GM19397 (cell line): ENCODE results near the gene PIGX.

Source experiments
- ATAC-seq: cut with Tn5 transposase; IDR thresholded peaks from one replicate; pipeline ENCODE4 v1.9.1; 2021; ENCODE audit warnings: mild to moderate bottlenecking, moderate library complexity; ENCODE audit not compliant: unreplicated experiment

PIGX gene

DNA sequence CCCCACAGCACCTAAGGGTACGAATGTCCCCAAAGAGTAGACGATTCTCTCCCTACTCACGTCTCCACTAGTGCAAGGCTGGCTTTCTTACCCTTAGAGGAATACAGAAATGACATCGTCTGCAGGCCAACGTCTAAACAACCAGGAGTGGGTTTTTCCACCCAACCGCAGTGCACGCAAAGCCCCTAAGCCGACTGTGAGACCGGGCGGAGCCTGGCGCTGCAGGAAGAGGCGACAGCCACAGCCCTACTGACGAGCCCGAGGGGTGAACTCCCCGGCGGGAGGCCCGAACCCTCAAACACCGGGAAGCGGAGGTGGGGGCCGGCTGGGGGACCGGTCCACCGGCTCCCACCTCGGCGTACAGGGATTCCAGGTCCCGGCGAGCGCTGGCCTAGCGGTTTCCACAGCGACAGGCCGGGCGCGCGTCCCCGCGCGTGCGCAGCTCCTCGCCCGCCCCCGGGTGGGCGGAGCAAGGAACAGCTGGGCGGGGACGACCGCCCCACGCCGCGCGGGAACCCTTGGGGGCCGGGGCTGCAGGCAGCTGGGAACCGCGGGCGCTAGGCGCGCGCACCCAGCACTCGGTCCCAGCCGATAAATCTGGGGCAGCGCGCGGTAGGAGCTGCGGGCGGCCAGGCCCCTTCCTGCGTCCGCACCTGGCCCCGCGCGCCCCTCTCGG is at the start of gene PIGX, which contains the start of gene CEP19:
Gene PIGX (plus strand): TSS at position 540 of the 676 bp plus-strand sequence.
Gene CEP19 (minus strand): TSS at position 413 of the 676 bp plus-strand sequence. CDS start 3,593 bp downstream, outside the sequence.
- ATAC-seq: peak; percentile 83

DNA sequence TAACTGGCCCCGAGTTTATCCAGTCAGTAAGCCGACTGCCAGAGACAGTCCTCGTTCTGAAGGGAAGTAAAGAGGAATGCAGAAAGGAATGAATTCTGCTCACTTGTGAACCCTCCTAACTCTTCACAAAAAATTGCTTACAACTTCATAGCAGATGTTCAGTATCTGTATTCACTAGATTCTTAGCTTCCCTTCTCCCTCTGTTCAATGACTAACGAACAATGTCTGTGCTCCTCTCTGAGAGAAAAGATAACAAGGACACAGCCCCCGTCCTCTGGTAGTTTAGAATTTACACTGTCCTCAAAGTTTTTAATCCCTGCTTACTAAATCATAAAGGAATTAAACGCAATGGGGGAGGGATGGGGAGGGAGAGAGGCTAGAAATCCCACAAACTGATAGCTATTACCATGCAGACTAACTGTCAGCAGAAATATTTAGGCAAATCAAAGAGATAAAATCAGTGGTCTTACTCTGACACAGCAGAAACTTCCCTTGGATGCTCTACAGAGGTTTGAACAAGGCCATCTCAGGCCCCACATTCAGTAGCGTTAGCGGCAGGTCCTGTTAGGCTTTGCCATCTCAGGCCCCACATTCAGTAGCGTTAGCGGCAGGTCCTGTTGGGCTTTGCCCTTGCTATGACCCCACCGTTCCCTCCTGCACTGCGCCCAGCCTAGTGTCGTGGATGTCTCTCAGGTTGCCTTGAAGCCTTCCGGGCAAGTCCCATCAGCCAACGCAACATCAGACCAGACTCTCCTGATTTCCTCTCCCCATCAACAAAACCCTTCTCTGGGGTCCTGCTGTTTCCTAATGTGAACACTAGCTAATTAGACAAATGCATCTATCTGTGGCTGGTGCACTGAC is 49.2 kb upstream of the PIGX start:
- no peak for ATAC-seq

DNA sequence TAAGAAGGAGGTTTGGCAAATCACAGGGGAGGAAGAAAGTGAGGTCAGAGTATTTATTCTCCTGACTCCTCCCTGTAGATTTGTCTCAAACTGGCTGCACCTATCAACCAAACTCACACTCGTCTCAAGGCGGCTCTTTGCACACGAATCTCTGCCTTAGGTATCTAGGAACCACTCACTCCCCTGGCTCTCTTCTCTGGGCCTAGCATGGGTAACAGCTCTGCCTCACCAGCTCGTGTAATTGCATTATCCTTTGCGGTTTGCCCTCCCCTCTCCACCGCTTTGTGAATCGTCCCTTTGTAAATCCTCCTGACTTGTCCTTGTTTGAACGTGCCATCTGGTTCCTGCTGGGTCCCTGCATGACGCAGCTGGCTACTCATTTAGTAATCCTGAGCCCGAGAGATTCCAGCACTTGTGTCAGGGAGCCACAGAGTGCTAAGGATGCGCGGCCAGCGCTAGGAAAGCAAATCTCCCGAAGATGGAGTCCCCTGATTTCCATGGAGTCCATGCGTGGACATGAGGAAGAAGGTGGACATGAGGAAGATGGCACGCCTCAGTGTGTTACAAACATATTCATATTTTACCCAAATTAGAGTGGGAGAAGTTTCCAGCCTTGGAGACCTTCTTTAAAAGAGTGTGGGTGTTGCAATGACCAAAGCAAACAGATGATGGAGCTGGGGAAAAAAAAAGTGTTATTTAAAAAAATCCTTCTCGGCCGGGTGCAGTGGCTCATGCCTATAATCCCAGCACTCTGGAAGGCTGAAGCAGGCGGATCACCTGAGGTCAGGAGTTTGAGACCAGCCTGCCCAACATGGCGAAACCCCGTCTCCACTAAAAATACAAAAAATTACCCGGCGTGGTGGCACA is 45.9 kb upstream of the PIGX start:
- no peak for ATAC-seq

DNA sequence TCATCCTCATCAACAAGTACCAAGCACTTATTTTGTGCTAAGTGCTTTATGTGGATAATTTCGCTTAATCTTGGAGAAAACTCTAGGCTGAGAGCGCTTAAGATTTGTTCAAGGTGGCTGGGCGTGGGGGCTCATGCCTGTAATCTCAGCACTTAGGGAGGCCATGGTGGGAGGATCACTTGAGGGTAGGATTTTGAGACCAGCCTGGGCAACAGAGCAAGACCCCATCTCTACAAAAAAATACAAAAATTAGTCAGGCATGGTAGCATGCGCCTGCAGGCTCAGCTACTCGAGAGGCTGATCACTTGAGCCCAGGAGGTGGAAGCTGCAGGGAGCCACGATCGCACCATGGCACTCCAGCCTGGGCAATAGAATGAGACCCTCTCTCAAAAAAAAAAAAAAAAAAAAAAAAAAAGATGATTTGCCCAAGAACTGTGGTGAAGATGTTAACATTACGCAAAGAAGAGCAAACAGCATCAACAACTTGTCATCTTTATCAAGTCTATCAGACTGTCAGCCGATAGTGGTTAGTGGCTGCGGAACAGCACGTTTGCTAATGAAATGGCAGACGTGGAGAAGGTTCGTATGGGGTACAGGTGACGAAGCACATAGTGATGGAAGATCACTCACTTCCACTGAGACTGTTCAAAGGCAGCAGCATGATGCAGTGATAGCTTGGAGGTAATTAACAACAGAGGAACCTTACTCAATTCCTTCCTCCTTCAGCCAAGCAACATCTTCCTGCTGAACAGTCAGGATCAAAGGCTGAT is 44.9 kb upstream of the PIGX start:
- ATAC-seq: no peak

DNA sequence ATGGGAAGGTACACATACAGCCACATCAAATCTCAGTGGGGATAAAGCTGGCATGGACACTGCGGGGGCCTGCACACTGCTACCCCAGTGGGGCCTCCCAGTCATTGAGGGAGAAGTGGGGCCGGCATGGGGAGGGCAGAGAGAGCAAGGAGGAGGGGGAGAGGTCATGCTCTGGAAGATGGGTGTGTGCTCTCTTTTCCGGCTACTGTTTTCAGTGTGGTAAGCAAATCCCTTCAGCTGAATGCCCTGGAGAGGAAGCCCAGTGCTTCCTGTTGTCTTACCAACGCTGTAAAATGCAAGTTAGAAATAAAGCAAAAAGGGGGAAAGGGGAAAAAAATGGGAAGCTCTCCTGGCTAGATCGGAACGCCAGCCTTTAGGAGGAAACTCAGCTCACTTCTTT is 41.8 kb upstream of the PIGX start:
- ATAC-seq: no peak

DNA sequence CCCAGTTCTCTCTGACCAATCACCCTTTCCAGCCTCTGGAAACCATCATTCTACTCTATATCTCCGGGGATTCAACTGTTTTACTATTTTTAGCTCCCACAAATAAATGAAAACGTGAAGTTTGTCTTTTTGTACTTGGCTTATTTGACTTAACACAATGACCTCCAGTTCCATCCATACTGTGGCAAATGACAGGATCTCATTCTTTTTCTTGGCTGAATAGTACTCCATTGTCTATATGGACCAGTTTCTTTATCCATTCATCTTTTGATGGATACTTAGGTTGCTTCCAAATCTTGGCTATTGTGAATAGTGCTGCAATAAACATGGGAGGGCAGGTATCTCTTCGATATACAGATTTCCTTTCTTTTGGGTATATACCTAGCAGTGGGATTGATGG is 38.5 kb upstream of the PIGX start:
- no peak for ATAC-seq

DNA sequence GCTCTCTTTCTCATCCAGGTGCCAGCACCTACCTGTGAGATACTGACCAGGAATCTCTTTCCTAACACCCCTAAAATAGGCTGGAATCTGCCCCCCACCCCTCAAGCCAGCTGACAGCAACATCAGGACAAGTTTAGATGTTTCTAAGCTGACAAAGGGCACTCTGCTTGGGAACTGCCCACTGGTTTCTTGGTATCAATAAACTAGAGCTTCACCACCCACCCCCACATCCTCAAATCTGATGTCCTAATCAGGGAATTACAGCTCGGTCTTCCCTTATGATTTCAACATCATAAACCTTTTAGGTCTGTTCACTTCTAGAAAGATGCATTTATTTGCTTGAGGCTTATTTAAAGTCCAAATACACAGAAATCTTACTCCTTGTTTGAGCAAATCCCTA is 34.8 kb upstream of the PIGX start:
- ATAC-seq: no peak

DNA sequence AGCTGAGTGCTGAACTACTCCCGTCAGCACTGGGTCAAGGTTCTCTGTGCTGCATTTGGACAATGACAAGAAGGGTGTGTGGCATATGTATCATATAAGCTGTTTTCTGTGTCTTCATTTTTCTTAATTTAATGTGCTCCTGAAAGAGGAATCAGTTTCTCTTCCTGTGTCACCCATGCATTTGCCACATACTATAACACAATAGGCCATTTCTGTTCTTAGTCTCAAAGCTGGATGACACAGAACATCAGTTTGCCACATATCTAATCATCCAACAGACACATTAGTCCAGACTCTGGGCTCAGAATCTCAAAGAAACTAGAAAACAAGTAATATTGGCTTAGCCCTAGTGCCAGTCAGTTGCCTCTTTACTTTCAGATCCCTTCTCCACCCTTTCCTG is 34.2 kb upstream of the PIGX start:
- no peak for ATAC-seq

DNA sequence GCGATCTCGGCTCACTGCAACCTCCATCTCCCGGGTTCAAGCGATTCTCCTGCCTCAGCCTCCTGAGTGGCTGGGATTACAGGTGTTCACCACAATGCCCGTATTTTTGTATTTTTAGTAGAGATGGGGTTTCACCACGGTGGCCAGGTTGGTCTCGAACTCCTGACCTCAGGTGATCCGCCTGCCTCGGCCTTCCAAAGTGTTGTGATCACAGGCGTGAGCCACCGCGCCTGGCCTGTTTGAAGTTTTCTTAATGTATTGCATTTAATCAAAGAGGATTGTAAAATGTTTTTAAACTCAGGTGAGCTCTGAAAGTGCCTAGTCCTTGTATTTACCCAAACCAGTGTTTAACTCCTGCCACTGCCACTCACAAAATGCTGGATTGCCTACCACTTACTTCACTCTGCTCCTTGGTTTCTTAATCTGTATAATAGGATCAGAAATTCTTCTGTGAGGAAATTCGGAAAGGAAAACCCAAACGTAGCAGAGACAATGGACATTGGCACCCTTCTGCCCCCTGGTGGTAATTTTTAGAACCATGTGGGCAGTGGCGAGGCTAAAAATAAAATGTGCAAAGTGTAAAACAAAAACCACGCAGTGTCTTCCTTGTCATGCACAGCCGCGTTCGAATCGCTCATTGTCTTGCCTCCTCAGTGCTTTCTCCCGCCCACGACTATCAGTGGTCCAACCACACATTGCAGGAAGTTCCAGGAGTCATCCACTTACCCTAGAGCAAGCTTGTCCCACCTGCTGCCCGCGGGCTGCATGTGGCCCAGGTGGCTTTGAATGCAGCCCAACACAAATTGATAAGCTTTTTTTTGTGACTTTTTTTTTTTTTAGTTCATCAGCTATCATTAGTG is 27.4 kb upstream of the PIGX start:
- peak; percentile 78 for ATAC-seq

DNA sequence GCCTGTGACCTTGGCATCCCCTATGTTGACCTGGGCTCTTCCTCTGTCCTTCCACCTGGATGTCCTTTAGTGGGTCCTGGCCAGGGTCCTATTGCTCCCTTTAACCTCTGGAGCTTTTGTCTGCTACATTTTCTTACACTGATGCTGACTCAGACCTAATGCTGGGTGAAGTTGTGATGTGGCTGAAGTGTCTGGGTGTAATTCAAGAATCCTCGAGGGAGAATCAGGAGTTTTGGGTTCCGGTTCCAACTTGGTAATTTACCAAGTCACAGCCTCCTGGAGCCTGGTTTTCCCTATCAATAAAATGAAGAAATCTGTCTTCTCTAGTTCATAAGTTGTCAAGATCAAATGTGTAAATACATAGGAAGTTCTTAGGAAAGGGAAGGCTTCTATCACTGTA is 25.7 kb upstream of the PIGX start:
- ATAC-seq: no peak

DNA sequence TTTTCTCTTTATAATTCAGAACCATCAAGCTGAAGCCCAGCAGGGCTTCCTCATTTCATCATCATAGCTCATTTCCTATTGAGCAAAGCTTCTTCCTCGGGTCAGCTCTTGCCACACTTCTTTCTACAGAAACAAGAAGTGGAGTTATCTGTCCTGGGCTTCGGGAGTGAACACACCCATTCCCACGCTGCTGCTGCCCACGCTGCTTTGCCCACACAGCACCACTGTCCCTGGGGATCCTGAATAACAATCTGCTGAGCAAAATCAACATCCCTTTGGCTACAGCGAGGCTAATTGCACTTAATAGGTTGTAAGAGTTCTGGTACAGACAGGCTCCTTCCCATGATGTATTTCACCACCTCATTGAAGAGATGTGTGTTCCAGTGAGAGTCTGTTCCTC is 23.8 kb upstream of the PIGX start:
- no peak for ATAC-seq

DNA sequence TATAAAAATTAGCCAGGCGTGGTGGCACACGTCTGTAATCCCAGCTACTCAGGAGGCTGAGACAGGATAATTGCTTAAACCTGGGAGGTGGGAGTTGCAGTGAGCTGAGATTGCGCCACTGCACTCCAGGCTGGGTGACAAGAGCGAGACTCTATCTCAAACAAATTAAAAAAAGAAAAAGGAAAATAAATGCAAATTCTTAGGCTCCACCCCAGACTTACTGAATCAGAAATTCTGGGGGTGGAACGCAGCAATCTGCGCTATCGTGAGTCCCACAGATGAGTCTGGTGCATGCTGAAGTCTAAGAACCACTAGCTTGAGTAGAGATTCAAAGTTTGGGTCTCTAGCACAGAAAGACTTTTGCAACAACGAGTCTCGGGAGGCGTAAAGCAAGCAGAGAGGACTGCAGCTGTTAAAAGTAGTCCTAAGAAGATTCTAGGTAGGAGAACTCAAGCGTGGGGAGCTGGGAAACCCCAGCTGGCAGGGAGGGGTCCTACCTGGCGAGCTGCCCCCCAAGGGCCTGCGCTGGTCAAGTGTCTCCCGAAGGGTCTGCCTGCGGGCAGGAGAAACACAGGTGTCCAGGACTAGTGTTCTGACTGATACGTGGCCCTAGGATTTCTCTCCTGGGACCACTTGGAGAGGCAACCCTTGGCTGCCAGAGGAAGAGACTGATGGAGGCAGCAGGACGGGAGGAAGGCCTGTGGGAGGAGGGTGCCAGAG is 22.1 kb upstream of the PIGX start:
- ATAC-seq: no peak

DNA sequence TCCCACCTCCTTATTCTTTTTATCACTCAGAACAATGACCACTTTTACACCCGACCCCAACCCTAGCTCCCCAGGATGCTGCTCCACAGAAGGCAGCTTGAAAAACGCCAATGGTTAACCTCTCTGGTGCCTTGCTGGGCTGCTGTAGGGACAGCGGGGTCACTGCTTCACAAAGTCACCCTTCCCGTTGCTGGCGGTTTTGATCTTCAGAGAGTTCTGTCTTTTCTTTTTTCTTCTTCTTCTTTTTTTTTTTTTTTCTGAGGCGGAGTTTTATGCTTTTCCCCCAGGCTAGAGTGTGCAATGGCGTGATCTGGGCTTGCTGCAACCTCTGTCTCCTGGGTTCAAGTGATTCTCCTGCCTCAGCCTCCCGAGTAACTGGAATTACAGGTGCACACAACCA is 20.8 kb upstream of the PIGX start:
- no peak for ATAC-seq

DNA sequence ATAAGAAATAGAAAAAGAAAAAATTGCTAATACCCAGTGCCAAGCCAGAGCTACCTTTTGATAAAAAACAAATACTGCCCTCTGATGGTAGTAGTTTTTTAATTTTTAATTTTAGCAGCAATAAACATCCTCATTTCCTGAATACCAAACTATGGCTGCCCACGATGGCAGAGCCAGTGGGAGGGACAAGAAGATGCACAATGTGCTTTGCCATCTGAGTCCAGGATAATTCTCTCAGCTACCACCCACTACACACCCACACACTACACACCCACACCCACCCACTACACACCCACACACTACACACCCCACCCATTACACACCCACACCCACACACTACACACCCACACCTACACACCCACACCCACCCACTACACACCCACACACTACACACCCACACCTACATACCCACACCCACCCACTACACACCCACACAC is 18.0 kb upstream of the PIGX start:
- no peak for ATAC-seq

DNA sequence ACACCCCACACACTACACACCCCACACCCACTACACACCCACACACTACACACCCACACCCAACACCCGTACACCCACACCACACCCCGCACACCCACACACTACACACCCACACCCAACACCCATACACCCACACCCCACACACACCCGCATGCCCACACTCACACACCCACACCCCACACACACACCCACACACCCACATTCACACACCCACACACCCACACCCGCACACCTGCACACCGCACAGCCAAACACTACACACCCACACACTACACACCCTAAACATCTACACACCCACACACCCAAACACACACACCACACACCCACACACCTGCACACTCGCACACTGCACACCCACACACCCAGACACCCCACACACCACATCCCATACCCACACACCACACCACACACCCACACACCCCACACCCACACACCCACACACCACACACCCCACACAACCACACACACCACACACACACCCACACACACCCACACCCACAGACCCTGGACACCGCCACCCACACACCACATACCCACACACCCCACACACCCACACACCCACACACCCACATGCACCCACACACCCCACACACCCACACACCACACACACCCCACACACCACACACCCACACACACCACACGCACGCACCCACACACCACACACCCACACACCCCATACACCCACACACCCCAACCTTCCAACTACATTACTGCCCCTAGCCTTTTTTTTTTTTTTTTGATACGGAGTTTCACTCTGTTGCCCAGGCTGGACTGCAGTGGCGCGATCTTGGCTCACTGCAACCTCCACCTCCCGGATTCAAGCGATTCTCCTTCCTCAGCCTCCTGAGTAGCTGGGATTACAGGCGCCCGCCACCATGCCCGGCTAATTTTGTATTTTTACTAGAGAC is 17.0 kb upstream of the PIGX start:
- ATAC-seq: no peak

DNA sequence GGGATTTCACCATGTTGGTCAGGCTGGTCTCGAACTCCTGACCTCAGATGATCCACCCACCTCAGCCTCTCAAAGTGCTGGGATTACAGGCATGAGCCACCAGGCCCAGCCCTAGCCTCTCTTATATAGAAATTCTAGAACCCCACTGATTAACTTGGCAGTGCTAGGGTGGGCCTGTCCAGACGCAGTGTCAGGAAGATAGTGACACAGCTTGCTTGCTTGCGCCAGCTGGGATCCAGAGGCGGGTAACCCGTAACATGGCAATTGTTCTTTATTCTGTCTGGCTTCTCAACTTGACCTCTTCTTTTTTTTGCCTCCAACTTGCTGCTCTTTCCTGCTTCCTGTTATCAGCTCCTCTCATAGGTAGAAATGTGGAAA is 16.3 kb upstream of the PIGX start:
- ATAC-seq: no peak

DNA sequence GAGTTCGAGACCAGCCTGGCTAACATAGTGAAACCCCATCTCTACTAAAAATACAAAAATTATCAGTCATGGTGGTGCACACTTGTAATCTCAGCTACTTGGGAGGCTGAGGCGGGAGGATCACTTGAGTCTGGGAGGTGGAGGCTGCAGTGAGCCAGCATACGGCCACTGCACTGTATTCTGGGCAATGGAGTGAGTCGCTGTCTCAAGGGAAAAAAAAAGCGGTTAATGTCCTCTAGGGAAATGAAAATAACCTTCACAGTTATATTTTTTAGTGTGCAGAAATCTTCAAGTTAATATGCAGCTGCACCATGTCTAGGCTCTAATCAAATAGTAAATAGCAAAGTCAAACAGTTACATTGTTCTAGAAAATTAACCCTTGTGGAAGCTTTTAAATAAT is 14.9 kb upstream of the PIGX start:
- no peak for ATAC-seq

DNA sequence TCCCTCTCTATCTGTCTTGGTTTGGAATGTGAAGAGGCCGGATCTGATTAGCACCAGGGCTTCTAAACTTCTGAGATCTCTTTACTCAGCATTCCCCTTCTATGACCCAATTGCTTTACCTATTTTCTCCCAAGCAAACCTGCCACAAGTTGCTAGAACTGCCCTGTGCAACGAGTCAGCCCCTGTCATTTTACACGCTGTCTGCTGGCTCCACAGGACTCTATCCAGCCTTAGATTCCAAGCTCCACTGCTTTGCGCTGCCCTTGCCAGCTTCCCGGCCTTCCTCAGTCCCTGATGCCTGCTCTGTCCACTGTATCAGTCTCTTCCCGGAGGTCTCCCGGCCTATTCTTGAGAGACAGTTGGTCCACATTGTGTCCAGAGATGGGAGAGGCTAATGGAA is 12.4 kb upstream of the PIGX start:
- no peak for ATAC-seq
